DND-41 (cell line): ENCODE data around the gene ITPR3.
"Not testable (repeated sequence)": the region's sequence is repeated elsewhere in the genome, so short reads cannot be mapped to it uniquely, and the experiment has no call there.

Source experiments
- ATAC-seq: fragments of 200-7000 bp; cut with Tn5 transposase; 3 replicates; pipeline ENCODE4 v1.9.1; 2021; ENCODE audit warnings: low read depth; ENCODE audit not compliant: insufficient read depth
- DNase-seq: peaks from one replicate; pipeline ENCODE4 v3.0.0-alpha.2; 2020
- H2AFZ ChIP-seq: 2 replicates; pipeline ENCODE4 v1.6.0; 2012; ENCODE audit warnings: low read depth, low read length
- H3K27ac ChIP-seq: 2 replicates; pipeline ENCODE4 v1.5.1; 2012; ENCODE audit warnings: low read length, inconsistent platforms
- H3K27me3 ChIP-seq: fragments of 200-600 bp; sonication (generic); 2 replicates; pipeline ENCODE4 v1.6.0; 2012; ENCODE audit warnings: low read length, mild to moderate bottlenecking, inconsistent platforms; ENCODE audit not compliant: insufficient read depth, poor library complexity
- H3K36me3 ChIP-seq: 2 replicates; pipeline ENCODE4 v1.5.1; 2012; ENCODE audit warnings: low read length, inconsistent platforms; ENCODE audit not compliant: insufficient read depth
- H3K4me1 ChIP-seq: 2 replicates; pipeline ENCODE4 v1.5.1; 2012; ENCODE audit warnings: mild to moderate bottlenecking, low read length; ENCODE audit not compliant: insufficient read depth
- H3K4me2 ChIP-seq: 2 replicates; pipeline ENCODE4 v1.6.0; 2012; ENCODE audit warnings: mild to moderate bottlenecking, moderate library complexity, low read length, inconsistent platforms; ENCODE audit not compliant: insufficient read depth
- H3K4me3 ChIP-seq, 2 experiments: fragments of 200-600 bp in 1 of 2; shearing (Covaris generic) in 1 of 2; 2 replicates each; pipeline ENCODE4 v1.5.1; 2012 to 2016; ENCODE audit warnings: inconsistent platforms in 2 of 2, low read length in 2 of 2, mild to moderate bottlenecking in 2 of 2, low read depth in 1 of 2, moderate library complexity in 1 of 2
- H3K79me2 ChIP-seq: 2 replicates; pipeline ENCODE4 v1.6.0; 2012; ENCODE audit warnings: low read length, inconsistent platforms; ENCODE audit not compliant: insufficient read depth
- H3K9ac ChIP-seq: 2 replicates; pipeline ENCODE4 v1.6.0; 2012; ENCODE audit warnings: low read depth, mild to moderate bottlenecking, inconsistent platforms, low read length, moderate library complexity
- H3K9me3 ChIP-seq: 2 replicates; pipeline ENCODE4 v1.5.1; 2012; ENCODE audit warnings: low read length, moderate library complexity, mild to moderate bottlenecking, inconsistent platforms; ENCODE audit not compliant: insufficient read depth, severe bottlenecking
- H4K20me1 ChIP-seq: 2 replicates; pipeline ENCODE4 v1.6.0; 2012; ENCODE audit warnings: low read length; ENCODE audit not compliant: insufficient read depth
- CTCF ChIP-seq: IDR thresholded peaks from 2 replicates; pipeline ENCODE4 v1.5.1; 2012; ENCODE audit warnings: borderline replicate concordance, low read length, moderate library complexity, mild to moderate bottlenecking; ENCODE audit not compliant: poor library complexity, severe bottlenecking; ENCODE audit errors: extremely low read depth
- EZH2 ChIP-seq: IDR thresholded peaks from 3 replicates; pipeline ENCODE4 v1.6.1; 2012; ENCODE audit warnings: borderline replicate concordance, low read depth, mild to moderate bottlenecking, moderate library complexity, low read length, inconsistent platforms; ENCODE audit not compliant: severe bottlenecking

Gene ITPR3

GRCh38 chr6:33628401-33628964 lies 7.4 kb downstream of the ITPR3 start:
- H3K9me3 ChIP-seq: no peaks in the 10 kb centered on the region
- no peak for TF ChIP-seq EZH2
- TF ChIP-seq CTCF: no peak
- H3K27ac ChIP-seq: no peak overlapping the region
- DNase-seq: no peak
- peaks cover 44% of the 10 kb centered on the region for H3K79me2 ChIP-seq
- H3K4me1 ChIP-seq: peaks cover 21% of the 10 kb centered on the region
- ATAC-seq: no peak
- peaks cover 34% of the 10 kb centered on the region for H3K36me3 ChIP-seq
- H3K4me2 ChIP-seq: no peak overlapping the region
- H2AFZ ChIP-seq: no peak overlapping the region
- H3K9ac ChIP-seq: no peak overlapping the region
- H4K20me1 ChIP-seq: peaks cover 58% of the 10 kb centered on the region
- H3K4me3 ChIP-seq: no peak overlapping the region
- H3K27me3 ChIP-seq: no peaks in the 10 kb centered on the region

DNA sequence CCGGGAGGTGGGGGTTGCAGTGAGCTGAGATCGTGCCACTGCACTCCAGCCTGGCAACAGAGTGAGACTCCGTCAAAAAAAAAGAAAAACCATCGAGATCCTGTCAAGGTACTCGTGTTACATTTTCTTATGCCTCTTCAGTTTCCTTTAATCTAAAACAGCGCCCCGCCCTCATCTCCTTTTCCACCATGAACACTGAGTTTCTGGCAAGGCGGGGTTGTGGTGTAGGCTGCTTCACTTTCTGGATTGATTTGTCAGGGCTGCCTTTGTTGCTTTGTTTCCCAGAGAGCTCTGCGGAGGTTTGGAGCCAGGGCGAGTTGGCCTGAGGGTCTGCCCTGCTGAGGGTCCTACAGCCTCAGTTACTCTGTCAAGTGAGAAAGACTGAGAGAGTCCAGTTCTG lies 8.9 kb downstream of the ITPR3 start:
- no peak overlapping the region for H3K27ac ChIP-seq

GRCh38 chr6:33631521-33631920 lies 10.4 kb downstream of the ITPR3 start:
- Histone ChIP-seq H3K79me2 (peaks cover 47% of the 10 kb centered on the region), H3K36me3 (peaks cover 15% of the 10 kb centered on the region), H4K20me1 (peaks cover 61% of the 10 kb centered on the region), H3K4me1 (peaks cover 24% of the 10 kb centered on the region)
- H3K4me3 ChIP-seq, H3K27me3 ChIP-seq, H3K9ac ChIP-seq, H2AFZ ChIP-seq, H3K9me3 ChIP-seq, H3K4me2 ChIP-seq, H3K27ac ChIP-seq, DNase-seq, ATAC-seq: not testable (repeated sequence)

More for the DNA sequence above, 8.9 kb downstream of the ITPR3 start:
- Histone ChIP-seq H3K9me3 (no peaks in the 10 kb centered on the region), H3K79me2 (peaks cover 42% of the 10 kb centered on the region), H3K36me3 (peaks cover 19% of the 10 kb centered on the region), H3K4me3 (no peak overlapping the region), H3K4me2 (no peak overlapping the region), H3K9ac (no peak overlapping the region), H2AFZ (no peak overlapping the region), H4K20me1 (peaks cover 57% of the 10 kb centered on the region), H3K27me3 (no peaks in the 10 kb centered on the region), H3K4me1 (peaks cover 24% of the 10 kb centered on the region)
- DNase-seq: no peak
- TF ChIP-seq CTCF (no peak), EZH2 (no peak)
- no peak for ATAC-seq

DNA sequence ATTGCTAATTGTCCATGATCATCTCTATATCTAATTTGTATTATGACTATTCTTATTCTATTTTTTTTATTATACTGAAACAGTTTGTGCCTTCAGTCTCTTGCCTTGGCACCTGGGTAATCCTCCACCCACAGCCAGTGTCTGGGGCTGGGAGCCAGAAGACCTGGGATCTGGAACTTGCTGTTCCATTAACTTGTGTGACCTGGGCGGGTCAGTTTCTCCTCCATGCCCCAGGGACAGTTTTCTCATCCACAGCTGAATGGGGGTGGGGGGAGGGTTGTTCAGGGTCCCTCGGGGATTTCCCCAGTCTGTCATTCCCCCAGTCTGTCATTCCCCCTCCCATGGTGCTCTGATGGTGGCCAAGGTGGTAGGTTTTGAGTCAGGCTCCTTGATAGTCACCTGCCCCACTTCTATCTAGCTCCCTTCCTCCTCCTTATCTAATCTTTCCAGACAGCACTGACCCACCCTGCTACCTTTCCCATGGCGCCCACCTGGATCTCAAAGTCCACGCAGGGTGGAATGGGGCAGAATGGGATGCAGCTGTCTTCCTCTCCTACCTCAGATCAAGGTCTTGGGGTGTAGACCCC lies 10.9 kb downstream of the ITPR3 start:
- no peaks in the 10 kb centered on the region for H3K9me3 ChIP-seq
- H3K27me3 ChIP-seq: no peaks in the 10 kb centered on the region
- H4K20me1 ChIP-seq: peaks cover 65% of the 10 kb centered on the region
- H3K4me2 ChIP-seq: no peak overlapping the region
- H3K36me3 ChIP-seq: peaks cover 14% of the 10 kb centered on the region; the same call in 1 of the 2 replicates
- TF ChIP-seq CTCF (no peak), EZH2 (no peak)
- no peak overlapping the region for H2AFZ ChIP-seq
- H3K4me3 ChIP-seq: no peak overlapping the region
- ATAC-seq (no peak), DNase-seq (no peak)
- H3K9ac ChIP-seq: no peak overlapping the region
- H3K27ac ChIP-seq: no peak overlapping the region
- peaks cover 24% of the 10 kb centered on the region for H3K4me1 ChIP-seq
- H3K79me2 ChIP-seq: peaks cover 51% of the 10 kb centered on the region
